Endothelial cell (in vitro differentiated cells): ENCODE measurements around the gene ECD. TPM values are rescaled to one million over a fixed set of nuclear protein-coding genes. Genes with fewer than 3 reads are reported as not detected.
A peak's percentile ranks its signal among the peaks of the same experiment; 100 is the strongest.
"Not testable (repeated sequence)": the region's sequence is repeated elsewhere in the genome, so short reads cannot be mapped to it uniquely, and the experiment has no call there.

ENCODE experiments used
- DNase-seq: peaks from one replicate; pipeline ENCODE4 v3.0.0; 2021; ENCODE audit warnings: low spot score
- H3K27ac Mint-ChIP-seq: one replicate; pipeline ENCODE4 v1.8.0; 2021; ENCODE audit warnings: mixed read lengths, inconsistent platforms; ENCODE audit not compliant: unreplicated experiment
- H3K27me3 Mint-ChIP-seq: one replicate; pipeline ENCODE4 v1.8.0; 2021; ENCODE audit warnings: mild to moderate bottlenecking, moderate library complexity, mixed read lengths, inconsistent platforms; ENCODE audit not compliant: unreplicated experiment
- H3K36me3 Mint-ChIP-seq: one replicate; pipeline ENCODE4 v1.8.0; 2021; ENCODE audit warnings: mild to moderate bottlenecking, low read depth, mixed read lengths, inconsistent platforms; ENCODE audit not compliant: unreplicated experiment
- H3K4me1 Mint-ChIP-seq: one replicate; pipeline ENCODE4 v1.8.0; 2021; ENCODE audit warnings: mild to moderate bottlenecking, mixed read lengths, inconsistent platforms; ENCODE audit not compliant: unreplicated experiment
- H3K4me3 Mint-ChIP-seq: one replicate; pipeline ENCODE4 v1.8.0; 2021; ENCODE audit warnings: mild to moderate bottlenecking, mixed read lengths, inconsistent platforms; ENCODE audit not compliant: unreplicated experiment
- H3K9me3 Mint-ChIP-seq: one replicate; pipeline ENCODE4 v1.8.0; 2021; ENCODE audit warnings: mixed read lengths, inconsistent platforms; ENCODE audit not compliant: unreplicated experiment
- total RNA-seq: library from RNA; stranded (reverse); fragmentation: NEBNext Ultra II Directional; extraction: Animal tissue kit (Norgen Biotek cat#: 25700); gene quantifications from one replicate; pipeline ENCODE4 v1.2.1, GENCODE V29; 2021; ENCODE audit not compliant: unreplicated experiment
- TF ChIP-seq, protein P1 (sequence below): fragments of 200-600 bp; sonication (generic); IDR thresholded peaks from one replicate; pipeline ENCODE4 v1.5.0; 2021; ENCODE audit warnings: antibody characterized with exemption; ENCODE audit not compliant: unreplicated experiment

ECD gene
- total RNA-seq, 1 donor from 2014 or later, result 38.5 TPM

DNA sequence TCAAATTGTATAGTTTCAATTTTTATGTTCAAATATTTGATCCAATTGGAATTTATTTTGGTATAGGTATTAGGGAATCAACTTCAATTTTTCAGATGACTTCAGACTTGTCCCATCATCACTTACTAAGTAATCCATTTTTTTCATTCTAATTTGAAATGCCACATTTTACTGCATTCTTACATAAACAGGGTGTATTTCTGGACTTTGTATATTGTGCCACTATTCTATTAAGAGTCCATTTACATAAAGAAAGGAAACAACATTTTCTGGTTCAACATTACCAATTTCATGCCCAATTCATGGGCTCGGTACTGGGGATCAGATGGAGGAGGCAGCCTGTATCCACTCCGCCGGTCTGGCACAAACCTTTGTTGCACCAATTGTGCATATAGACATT lies 15.8 kb downstream of the ECD start:
- TF ChIP-seq, protein P1, sequence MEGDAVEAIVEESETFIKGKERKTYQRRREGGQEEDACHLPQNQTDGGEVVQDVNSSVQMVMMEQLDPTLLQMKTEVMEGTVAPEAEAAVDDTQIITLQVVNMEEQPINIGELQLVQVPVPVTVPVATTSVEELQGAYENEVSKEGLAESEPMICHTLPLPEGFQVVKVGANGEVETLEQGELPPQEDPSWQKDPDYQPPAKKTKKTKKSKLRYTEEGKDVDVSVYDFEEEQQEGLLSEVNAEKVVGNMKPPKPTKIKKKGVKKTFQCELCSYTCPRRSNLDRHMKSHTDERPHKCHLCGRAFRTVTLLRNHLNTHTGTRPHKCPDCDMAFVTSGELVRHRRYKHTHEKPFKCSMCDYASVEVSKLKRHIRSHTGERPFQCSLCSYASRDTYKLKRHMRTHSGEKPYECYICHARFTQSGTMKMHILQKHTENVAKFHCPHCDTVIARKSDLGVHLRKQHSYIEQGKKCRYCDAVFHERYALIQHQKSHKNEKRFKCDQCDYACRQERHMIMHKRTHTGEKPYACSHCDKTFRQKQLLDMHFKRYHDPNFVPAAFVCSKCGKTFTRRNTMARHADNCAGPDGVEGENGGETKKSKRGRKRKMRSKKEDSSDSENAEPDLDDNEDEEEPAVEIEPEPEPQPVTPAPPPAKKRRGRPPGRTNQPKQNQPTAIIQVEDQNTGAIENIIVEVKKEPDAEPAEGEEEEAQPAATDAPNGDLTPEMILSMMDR, result no peak
- DNase-seq, result no peak
- Mint-ChIP-seq H3K27ac (no peak overlapping the region), H3K4me1 (no peaks in the 10 kb centered on the region), H3K9me3 (no peaks in the 10 kb centered on the region), H3K4me3 (no peak overlapping the region), H3K36me3 (peaks cover 28% of the 10 kb centered on the region), H3K27me3 (no peaks in the 10 kb centered on the region)

DNA sequence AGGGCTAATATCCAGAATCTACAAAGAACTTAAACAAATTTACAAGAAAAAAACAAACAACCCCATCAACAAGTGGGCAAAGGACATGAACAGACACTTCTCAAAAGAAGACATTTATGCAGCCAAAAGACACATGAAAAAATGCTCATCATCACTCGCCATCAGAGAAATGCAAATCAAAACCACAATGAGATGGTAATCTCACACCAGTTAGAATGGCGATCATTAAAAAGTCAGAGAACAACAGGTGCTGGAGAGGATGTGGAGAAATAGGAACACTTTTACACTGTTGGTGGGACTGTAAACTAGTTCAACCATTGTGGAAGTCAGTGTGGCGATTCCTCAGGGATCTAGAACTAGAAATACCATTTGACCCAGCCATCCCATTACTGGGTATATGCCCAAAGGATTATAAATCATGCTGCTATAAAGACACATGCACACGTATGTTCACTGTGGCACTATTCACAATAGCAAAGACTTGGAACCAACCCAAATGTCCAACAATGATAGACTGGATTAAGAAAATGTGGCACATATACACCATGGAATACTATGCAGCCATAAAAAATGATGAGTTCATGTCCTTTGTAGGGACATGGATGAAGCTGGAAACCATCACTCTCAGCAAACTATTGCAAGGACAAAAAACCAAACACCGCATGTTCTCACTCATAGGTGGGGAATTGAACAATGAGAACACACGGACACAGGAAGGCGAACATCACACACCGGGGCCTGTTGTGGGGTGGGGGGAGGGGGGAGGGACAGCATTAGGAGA lies 17.0 kb downstream of the ECD start:
- not testable (repeated sequence) for H3K27me3 Mint-ChIP-seq, H3K27ac Mint-ChIP-seq, H3K9me3 Mint-ChIP-seq, H3K4me3 Mint-ChIP-seq, H3K4me1 Mint-ChIP-seq, DNase-seq
- H3K36me3 Mint-ChIP-seq, result peaks cover 23% of the 10 kb centered on the region

DNA sequence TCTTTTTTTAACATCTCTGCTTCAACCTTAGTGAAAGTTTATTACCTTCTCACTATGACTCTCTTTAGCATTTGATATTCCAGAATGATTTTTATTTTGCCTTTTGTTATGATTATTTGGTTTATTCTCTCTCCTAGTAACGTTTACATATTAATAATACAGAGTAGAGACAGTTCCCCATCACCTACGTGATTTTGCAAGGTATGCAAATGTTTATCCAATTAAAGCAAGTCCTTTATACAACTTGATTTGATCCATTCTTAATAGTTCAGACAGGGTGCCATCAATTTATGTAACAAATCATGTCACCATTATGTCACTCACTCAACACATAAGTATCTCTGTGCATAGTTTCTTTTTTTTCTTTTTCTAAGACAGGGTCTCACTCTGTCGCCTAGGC lies 26.2 kb downstream of the ECD start:
- H3K36me3 Mint-ChIP-seq, result peaks cover 20% of the 10 kb centered on the region
- TF ChIP-seq, protein P1, result no peak
- H3K27me3 Mint-ChIP-seq, result peaks cover 1% of the 10 kb centered on the region
- no peak for DNase-seq
- H3K27ac Mint-ChIP-seq, result no peak overlapping the region
- H3K4me1 Mint-ChIP-seq, result no peaks in the 10 kb centered on the region
- H3K9me3 Mint-ChIP-seq, result no peaks in the 10 kb centered on the region
- H3K4me3 Mint-ChIP-seq, result peak overlapping the region; percentile 78

DNA sequence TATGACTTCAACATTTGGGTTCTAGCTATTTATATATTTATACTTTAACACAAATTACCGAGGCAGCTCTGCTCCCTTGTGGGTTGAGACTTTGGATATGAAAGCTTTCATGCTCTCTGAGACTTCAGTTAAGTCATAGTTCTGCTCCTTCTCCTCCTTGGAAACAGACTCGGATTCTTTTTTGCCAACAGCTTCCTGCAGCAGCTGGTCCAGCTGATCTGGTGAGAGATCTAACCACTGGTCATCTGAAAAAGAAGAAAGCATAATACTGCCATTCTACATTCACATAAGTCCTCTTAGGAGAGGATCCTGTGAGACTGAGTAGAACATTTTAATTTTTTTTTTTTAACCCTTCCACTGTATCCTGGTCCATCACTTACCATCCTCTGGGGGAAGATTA lies 28.6 kb downstream of the ECD start:
- H3K4me1 Mint-ChIP-seq, result no peaks in the 10 kb centered on the region
- no peak overlapping the region for H3K4me3 Mint-ChIP-seq
- H3K27me3 Mint-ChIP-seq, result peaks cover 1% of the 10 kb centered on the region
- H3K27ac Mint-ChIP-seq, result no peak overlapping the region
- DNase-seq, result no peak
- TF ChIP-seq, protein P1, result no peak
- no peaks in the 10 kb centered on the region for H3K9me3 Mint-ChIP-seq
- H3K36me3 Mint-ChIP-seq, result peaks cover 29% of the 10 kb centered on the region

DNA sequence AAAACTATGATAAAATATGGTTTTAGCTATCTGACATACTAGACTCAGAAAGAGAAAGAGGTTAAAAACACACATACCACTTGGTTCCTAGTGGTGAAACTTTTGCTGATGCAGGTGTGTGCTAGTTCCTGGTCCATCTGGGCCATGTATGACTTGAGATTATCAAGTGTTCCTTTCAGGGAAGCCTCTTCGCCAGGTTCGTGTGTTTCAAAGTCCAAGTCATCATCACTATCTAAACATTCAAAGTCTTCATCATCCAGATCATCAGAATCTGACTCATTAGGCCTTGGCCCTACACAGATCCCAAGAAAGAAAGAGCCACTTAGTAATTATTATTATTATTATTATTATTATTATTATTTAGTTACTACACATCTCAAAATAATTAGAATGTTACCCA lies 31.2 kb downstream of the ECD start:
- TF ChIP-seq, protein P1, result no peak
- no peaks in the 10 kb centered on the region for H3K27me3 Mint-ChIP-seq
- H3K4me3 Mint-ChIP-seq, result no peak overlapping the region
- no peak overlapping the region for H3K27ac Mint-ChIP-seq
- no peaks in the 10 kb centered on the region for H3K4me1 Mint-ChIP-seq
- no peak for DNase-seq
- H3K36me3 Mint-ChIP-seq, result peaks cover 30% of the 10 kb centered on the region
- H3K9me3 Mint-ChIP-seq, result no peaks in the 10 kb centered on the region
